ENCODE measurements around the gene SLIT3. TPM values are rescaled to one million over a fixed set of nuclear protein-coding genes. Genes with fewer than 3 reads are reported as not detected.

SLIT3 gene
- total RNA-seq, 4 donors from 2014 or later, result 0.97 to 6.1 (median 3.4) TPM

- Histone ChIP-seq H3K27me3 (no peaks in the 10 kb centered on the region), H3K27ac (no peak overlapping the region), H3K36me3 (no peaks in the 10 kb centered on the region), H3K9me3 (no peaks in the 10 kb centered on the region), H3K4me1 (no peaks in the 10 kb centered on the region), H3K4me3 (no peak overlapping the region)
- ATAC-seq, result no peak
- no peak for TF ChIP-seq CTCF (IDR thresholded peaks at IDR 0.05 in 4 of 5, conservative IDR thresholded peaks at IDR 0.05 in 1 of 5)
- intact Hi-C loops (cut with DNase I; ENCODE audit: low total_unique reads), result no loop called here
- in situ Hi-C loops (cut with MboI; ENCODE audit: low sequenced_read_pairs in 4 of 4), result no loop called here
- no peak for DNase-seq
These were observed 123.9 kb downstream of the SLIT3 start for GRCh38 chr5:169176709-169177694.

- Histone ChIP-seq H3K27me3 (no peaks in the 10 kb centered on the region), H3K4me3 (no peak overlapping the region), H3K9me3 (no peaks in the 10 kb centered on the region), H3K36me3 (no peaks in the 10 kb centered on the region), H3K27ac (no peak overlapping the region), H3K4me1 (no peaks in the 10 kb centered on the region)
- in situ Hi-C loops (cut with MboI; ENCODE audit: low sequenced_read_pairs in 4 of 4) (no loop called here), intact Hi-C loops (cut with DNase I; ENCODE audit: low total_unique reads) (no loop called here)
- TF ChIP-seq CTCF (IDR thresholded peaks at IDR 0.05 in 4 of 5, conservative IDR thresholded peaks at IDR 0.05 in 1 of 5), result no peak
- no peak for TF ChIP-seq POLR2A (IDR thresholded peaks at IDR 0.05)
- no peak for DNase-seq
- ATAC-seq, result no peak
These were observed 125.2 kb downstream of the SLIT3 start for GRCh38 chr5:169175733-169176132.

GRCh38 chr5:169174923-169175322, 126.0 kb downstream of the SLIT3 start:
- H3K4me3 ChIP-seq, result no peak overlapping the region
- ATAC-seq (no peak), DNase-seq (no peak)
- no peak overlapping the region for H3K27ac ChIP-seq
- no peaks in the 10 kb centered on the region for H3K27me3 ChIP-seq
- no peaks in the 10 kb centered on the region for H3K9me3 ChIP-seq
- intact Hi-C loops (cut with DNase I; ENCODE audit: low total_unique reads), result no loop called here
- H3K36me3 ChIP-seq, result no peaks in the 10 kb centered on the region
- in situ Hi-C loops (cut with MboI; ENCODE audit: low sequenced_read_pairs in 4 of 4), result no loop called here
- TF ChIP-seq CTCF (IDR thresholded peaks at IDR 0.05 in 4 of 5, conservative IDR thresholded peaks at IDR 0.05 in 1 of 5) (no peak), POLR2A (IDR thresholded peaks at IDR 0.05) (no peak)
- no peaks in the 10 kb centered on the region for H3K4me1 ChIP-seq

DNA sequence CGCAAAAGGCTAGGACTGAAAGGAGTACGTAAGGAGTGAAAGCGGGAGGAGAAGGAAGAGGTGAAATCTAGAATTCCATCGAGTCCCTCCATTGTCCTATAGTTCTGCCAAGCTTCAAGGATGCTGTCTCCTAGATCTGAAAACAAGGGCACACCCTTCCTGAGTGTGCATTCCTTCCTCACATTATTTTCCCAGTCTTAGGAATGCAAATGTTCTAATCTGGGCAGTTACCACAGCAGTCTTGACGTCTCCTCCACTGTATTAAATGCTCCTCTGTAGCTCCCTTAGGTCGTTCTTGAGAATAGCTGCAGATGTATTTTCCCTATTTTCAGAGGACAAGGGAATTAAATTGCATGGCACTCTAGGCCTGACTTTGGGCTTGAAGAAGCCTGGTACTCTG, 127.6 kb downstream of the SLIT3 start:
- intact Hi-C loops (cut with DNase I; ENCODE audit: low total_unique reads), result no loop called here
- H3K36me3 ChIP-seq, result no peaks in the 10 kb centered on the region
- no peak overlapping the region for H3K4me3 ChIP-seq
- H3K9me3 ChIP-seq, result no peaks in the 10 kb centered on the region
- DNase-seq (no peak), ATAC-seq (no peak)
- H3K27ac ChIP-seq, result no peak overlapping the region
- H3K4me1 ChIP-seq, result no peaks in the 10 kb centered on the region
- in situ Hi-C loops (cut with MboI; ENCODE audit: low sequenced_read_pairs in 4 of 4), result no loop called here
- no peaks in the 10 kb centered on the region for H3K27me3 ChIP-seq
- TF ChIP-seq CTCF (IDR thresholded peaks at IDR 0.05 in 4 of 5, conservative IDR thresholded peaks at IDR 0.05 in 1 of 5) (no peak), POLR2A (IDR thresholded peaks at IDR 0.05) (no peak)

All from gastrocnemius medialis (tissue), 4 donors.